HUES64 (cell line): ENCODE data around the gene MPIG6B.
"Not testable (repeated sequence)": the region's sequence is repeated elsewhere in the genome, so short reads cannot be mapped to it uniquely, and the experiment has no call there.

Experiments used
- H3K27ac ChIP-seq: 2 replicates; pipeline ENCODE4 v1.7.0; 2013; ENCODE audit warnings: low read depth, low read length, inconsistent platforms
- H3K27me3 ChIP-seq: 2 replicates; pipeline ENCODE4 v1.6.1; 2013; ENCODE audit warnings: mild to moderate bottlenecking, low read length; ENCODE audit not compliant: insufficient read depth
- H3K36me3 ChIP-seq: 2 replicates; pipeline ENCODE4 v1.6.1; 2013; ENCODE audit warnings: mild to moderate bottlenecking, low read length; ENCODE audit not compliant: insufficient read depth
- H3K4me1 ChIP-seq: 2 replicates; pipeline ENCODE4 v1.6.1; 2013; ENCODE audit warnings: mild to moderate bottlenecking, low read length, moderate library complexity; ENCODE audit not compliant: insufficient read depth
- H3K4me3 ChIP-seq: 2 replicates; pipeline ENCODE4 v1.5.1; 2013; ENCODE audit warnings: mild to moderate bottlenecking, low read length, moderate library complexity
- H3K9ac ChIP-seq: 2 replicates; pipeline ENCODE4 v1.6.1; 2013; ENCODE audit warnings: mild to moderate bottlenecking, low read depth, low read length
- H3K9me3 ChIP-seq: 2 replicates; pipeline ENCODE4 v1.6.1; 2013; ENCODE audit warnings: low read depth, low read length; ENCODE audit not compliant: insufficient read depth
- WGBS: fragments of 150-250, 120-280 bp; methylation state at CpG from one replicate; pipeline ENCODE4 v1.1.7; 2013; ENCODE audit warnings: missing lambda C conversion rate; 5-methylcytosine and 5-hydroxymethylcytosine counted together

Gene MPIG6B

GRCh38 chr6:31702405-31702818 is 20.8 kb upstream of the MPIG6B start:
- peak overlapping the region; percentile 90; the same call in 1 of the 2 replicates for H3K27ac ChIP-seq
- no peaks in the 10 kb centered on the region for H3K9me3 ChIP-seq
- peak overlapping the region; percentile 84 for H3K9ac ChIP-seq
- H3K4me1 ChIP-seq: 0 out of 2 replicates have a peak, but pooled peaks cover 4% of the 10 kb centered on the region
- H3K4me3 ChIP-seq: peak overlapping the region; percentile 87
- H3K36me3 ChIP-seq: peaks cover 10% of the 10 kb centered on the region; the same call in 1 of the 2 replicates
- WGBS: 4% methylated on average over 8 of the region's 10 CpGs
- H3K27me3 ChIP-seq: no peaks in the 10 kb centered on the region

GRCh38 chr6:31702819-31703716 is 20.1 kb upstream of the MPIG6B start, which contains the start of gene ABHD16A:
ABHD16A (minus strand) TSS chr6:31703324; CDS start chr6:31703281, 43 bp downstream.
- H3K4me1 ChIP-seq: 0 out of 2 replicates have a peak, but pooled peaks cover 4% of the 10 kb centered on the region
- peak within 1 kb of the TSS; percentile 84 for H3K9ac ChIP-seq
- peak within 1 kb of the TSS; percentile 87 for H3K4me3 ChIP-seq
- peaks cover 10% of the 10 kb centered on the region; the same call in 1 of the 2 replicates for H3K36me3 ChIP-seq
- peak within 1 kb of the TSS; percentile 90 for H3K27ac ChIP-seq
- 4% methylated on average over 54 of the region's 54 CpGs for WGBS
- no peaks in the 10 kb centered on the region for H3K9me3 ChIP-seq
- H3K27me3 ChIP-seq: no peaks in the 10 kb centered on the region

DNA sequence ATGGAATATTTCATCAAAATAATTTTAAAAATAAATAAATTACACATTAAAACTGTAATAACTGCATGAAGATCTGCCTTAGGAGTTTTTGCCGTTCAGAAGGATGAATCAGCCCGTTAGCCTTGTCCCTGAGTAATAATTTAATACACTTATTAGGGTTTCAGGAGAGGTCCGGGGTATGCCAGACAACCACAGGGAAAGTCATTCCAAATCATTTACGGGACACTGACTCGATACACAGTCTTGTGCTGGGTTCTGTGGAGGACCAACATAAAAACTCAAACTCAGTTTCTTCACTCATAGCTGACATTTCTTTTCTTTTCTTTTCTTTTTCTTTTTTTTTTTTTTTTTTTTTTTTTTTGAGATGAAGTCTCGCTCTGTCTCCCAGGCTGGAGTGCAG is 17.2 kb upstream of the MPIG6B start:
- H3K4me3 ChIP-seq: no peak overlapping the region
- H3K4me1 ChIP-seq: 0 out of 2 replicates have a peak, but pooled peaks cover 4% of the 10 kb centered on the region
- no peaks in the 10 kb centered on the region for H3K36me3 ChIP-seq
- H3K27me3 ChIP-seq: no peaks in the 10 kb centered on the region
- WGBS: 91% methylated on average over 6 of the region's 6 CpGs
- no peaks in the 10 kb centered on the region for H3K9me3 ChIP-seq
- no peak overlapping the region for H3K9ac ChIP-seq
- H3K27ac ChIP-seq: no peak overlapping the region

DNA sequence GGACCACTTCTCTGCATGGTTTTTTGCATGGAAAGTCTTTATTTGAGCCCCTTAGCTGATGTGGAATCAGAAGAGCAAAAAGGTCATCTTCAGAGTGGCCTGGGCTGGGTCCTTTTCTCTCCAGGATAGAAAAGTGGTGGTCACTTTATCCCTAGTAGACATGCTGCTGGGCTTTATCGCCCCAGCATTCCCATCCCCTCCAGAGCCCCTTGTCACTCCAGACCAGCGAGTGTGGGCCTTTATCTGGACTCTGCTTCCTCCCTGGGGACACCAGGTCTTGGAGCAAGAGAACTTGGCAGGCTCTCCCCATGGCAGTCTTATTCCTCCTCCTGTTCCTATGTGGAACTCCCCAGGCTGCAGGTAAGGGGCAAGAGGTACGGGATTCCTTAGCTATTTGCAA is 16.6 kb upstream of the MPIG6B start, which contains the start of gene LY6G6F:
Gene LY6G6F, plus strand, starts transcription at position 268 of the 400 bp plus-strand sequence. Its CDS starts 41 bp downstream, at position 309.
- Histone ChIP-seq H3K9ac (no peak within 1 kb of the TSS), H3K9me3 (no peaks in the 10 kb centered on the region), H3K27me3 (no peaks in the 10 kb centered on the region), H3K4me3 (no peak within 1 kb of the TSS), H3K27ac (no peak within 1 kb of the TSS), H3K36me3 (no peaks in the 10 kb centered on the region), H3K4me1 (0 out of 2 replicates have a peak, but pooled peaks cover 4% of the 10 kb centered on the region)
- WGBS: 77% methylated on average over 2 of the region's 3 CpGs

GRCh38 chr6:31707701-31708100 is 15.5 kb upstream of the MPIG6B start:
- H3K27ac ChIP-seq: no peak overlapping the region
- no peaks in the 10 kb centered on the region for H3K4me1 ChIP-seq
- no peaks in the 10 kb centered on the region for H3K36me3 ChIP-seq
- no peak overlapping the region for H3K4me3 ChIP-seq
- 95% methylated on average over 10 of the region's 10 CpGs for WGBS
- no peak overlapping the region for H3K9ac ChIP-seq
- no peaks in the 10 kb centered on the region for H3K27me3 ChIP-seq
- H3K9me3 ChIP-seq: no peaks in the 10 kb centered on the region

- Histone ChIP-seq H3K9me3 (no peaks in the 10 kb centered on the region), H3K4me1 (peaks cover 2% of the 10 kb centered on the region; the same call in 1 of the 2 replicates), H3K4me3 (no peak overlapping the region), H3K27ac (no peak overlapping the region), H3K36me3 (no peaks in the 10 kb centered on the region), H3K9ac (no peak overlapping the region), H3K27me3 (no peaks in the 10 kb centered on the region)
- WGBS: 91% methylated on average over 2 of the region's 3 CpGs
Observed at GRCh38 chr6:31708224-31708623, 14.9 kb upstream of the MPIG6B start.

- not testable (repeated sequence) for H3K27ac ChIP-seq, H3K4me1 ChIP-seq, H3K4me3 ChIP-seq, H3K9me3 ChIP-seq, H3K36me3 ChIP-seq, H3K27me3 ChIP-seq, H3K9ac ChIP-seq
- WGBS: 95% methylated on average over 11 of the region's 11 CpGs
Observed at GRCh38 chr6:31709157-31709556, 14.0 kb upstream of the MPIG6B start.

- Histone ChIP-seq H3K9ac (no peak overlapping the region), H3K27me3 (no peaks in the 10 kb centered on the region), H3K4me3 (no peak overlapping the region), H3K4me1 (peaks cover 21% of the 10 kb centered on the region), H3K27ac (no peak overlapping the region), H3K9me3 (no peaks in the 10 kb centered on the region), H3K36me3 (no peaks in the 10 kb centered on the region)
- WGBS: 72% methylated on average over 5 of the region's 5 CpGs
Observed at GRCh38 chr6:31710523-31711219, 12.5 kb upstream of the MPIG6B start.

- no peak overlapping the region for H3K9ac ChIP-seq
- no peaks in the 10 kb centered on the region for H3K27me3 ChIP-seq
- WGBS: 89% methylated on average over 8 of the region's 8 CpGs
- no peaks in the 10 kb centered on the region for H3K36me3 ChIP-seq
- no peak overlapping the region for H3K4me3 ChIP-seq
- H3K27ac ChIP-seq: no peak overlapping the region
- no peaks in the 10 kb centered on the region for H3K9me3 ChIP-seq
- H3K4me1 ChIP-seq: peaks cover 21% of the 10 kb centered on the region
Observed at GRCh38 chr6:31711233-31711632, 11.9 kb upstream of the MPIG6B start.

DNA sequence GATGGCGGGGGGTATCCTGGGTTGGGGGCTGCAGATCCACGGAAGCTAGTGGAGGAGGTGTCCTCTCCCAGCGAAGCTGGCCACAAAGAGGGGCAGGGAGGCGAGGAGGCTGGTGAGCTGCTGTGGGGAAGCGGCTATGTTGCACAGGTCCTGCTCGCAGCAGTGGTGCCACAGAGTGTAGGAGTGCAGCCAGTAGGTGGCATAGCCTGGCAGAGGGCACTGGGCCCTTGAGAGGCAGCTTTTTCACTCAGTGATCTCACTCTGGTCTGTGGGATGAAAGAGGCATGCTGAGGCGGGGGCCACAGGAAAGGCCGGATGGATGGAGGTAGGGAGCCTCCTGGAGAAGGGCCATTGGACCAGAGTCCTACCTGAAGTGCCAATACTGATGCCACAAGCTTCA is 10.9 kb upstream of the MPIG6B start:
- Histone ChIP-seq H3K4me1 (peaks cover 22% of the 10 kb centered on the region), H3K9ac (no peak overlapping the region), H3K36me3 (no peaks in the 10 kb centered on the region), H3K4me3 (no peak overlapping the region), H3K27me3 (no peaks in the 10 kb centered on the region), H3K27ac (no peak overlapping the region), H3K9me3 (no peaks in the 10 kb centered on the region)
- WGBS: 92% methylated on average over 8 of the region's 8 CpGs

GRCh38 chr6:31713465-31713864 is 9.7 kb upstream of the MPIG6B start:
- Histone ChIP-seq H3K9ac (no peak overlapping the region), H3K4me3 (no peak overlapping the region), H3K27ac (no peak overlapping the region), H3K9me3 (no peaks in the 10 kb centered on the region), H3K4me1 (peaks cover 33% of the 10 kb centered on the region), H3K27me3 (no peaks in the 10 kb centered on the region), H3K36me3 (no peaks in the 10 kb centered on the region)
- 52% methylated on average over 4 of the region's 4 CpGs for WGBS
